Measurements from ENCODE around the gene PGAP1. TPM values are rescaled to one million over a fixed set of nuclear protein-coding genes. Genes with fewer than 3 reads are reported as not detected.

Gene PGAP1
- total RNA-seq, 1 experiment from 2014 or later = 21.0 TPM

GRCh38 chr2:196836440-196836839 is 90.1 kb downstream of the PGAP1 start:
- TF ChIP-seq, protein P1, sequence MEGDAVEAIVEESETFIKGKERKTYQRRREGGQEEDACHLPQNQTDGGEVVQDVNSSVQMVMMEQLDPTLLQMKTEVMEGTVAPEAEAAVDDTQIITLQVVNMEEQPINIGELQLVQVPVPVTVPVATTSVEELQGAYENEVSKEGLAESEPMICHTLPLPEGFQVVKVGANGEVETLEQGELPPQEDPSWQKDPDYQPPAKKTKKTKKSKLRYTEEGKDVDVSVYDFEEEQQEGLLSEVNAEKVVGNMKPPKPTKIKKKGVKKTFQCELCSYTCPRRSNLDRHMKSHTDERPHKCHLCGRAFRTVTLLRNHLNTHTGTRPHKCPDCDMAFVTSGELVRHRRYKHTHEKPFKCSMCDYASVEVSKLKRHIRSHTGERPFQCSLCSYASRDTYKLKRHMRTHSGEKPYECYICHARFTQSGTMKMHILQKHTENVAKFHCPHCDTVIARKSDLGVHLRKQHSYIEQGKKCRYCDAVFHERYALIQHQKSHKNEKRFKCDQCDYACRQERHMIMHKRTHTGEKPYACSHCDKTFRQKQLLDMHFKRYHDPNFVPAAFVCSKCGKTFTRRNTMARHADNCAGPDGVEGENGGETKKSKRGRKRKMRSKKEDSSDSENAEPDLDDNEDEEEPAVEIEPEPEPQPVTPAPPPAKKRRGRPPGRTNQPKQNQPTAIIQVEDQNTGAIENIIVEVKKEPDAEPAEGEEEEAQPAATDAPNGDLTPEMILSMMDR (conservative IDR thresholded peaks at IDR 0.05) = no peak
- H3K27me3 ChIP-seq (ENCODE audit: insufficient read depth, low read length) = no peaks in the 10 kb centered on the region

More at GRCh38 chr2:196836440-196836839, 90.1 kb downstream of the PGAP1 start:
- Mint-ChIP-seq H3K4me1 (no peaks in the 10 kb centered on the region), H3K27ac (no peak overlapping the region), H3K9me3 (no peaks in the 10 kb centered on the region), H3K36me3 (ENCODE audit: insufficient read depth in 1 of 3, low read depth in 3 of 3) (peaks cover 4 to 22% (median 8%) of the 10 kb centered on the region in 3 experiments; a peak in 5 of 7 replicates), H3K4me3 (no peak overlapping the region), H3K27me3 (ENCODE audit: low read depth) (no peaks in the 10 kb centered on the region)
- Histone ChIP-seq H3K23ac (ENCODE audit: insufficient read length, low read depth, low read length) (no peak overlapping the region), H3K23me2 (ENCODE audit: insufficient read length, low read depth, low read length, poor library complexity, severe bottlenecking) (no peaks in the 10 kb centered on the region), H3K79me2 (ENCODE audit: insufficient read depth, low read length) (no peaks in the 10 kb centered on the region), H2BK12ac (ENCODE audit: insufficient read length, low read depth, low read length) (no peak overlapping the region), H4K8ac (replicated peaks; ENCODE audit: insufficient read length, low read depth, low read length) (no peak overlapping the region), H2BK20ac (ENCODE audit: low read depth, low read length, poor library complexity, severe bottlenecking) (no peak overlapping the region), H2BK15ac (ENCODE audit: low read depth, low read length) (no peak overlapping the region), H3K4me2 (ENCODE audit: insufficient read depth, insufficient read length, low read length) (no peak overlapping the region), H3K14ac (ENCODE audit: insufficient read depth, low read length) (no peak overlapping the region), H3K9me3 (ENCODE audit: control insufficient read depth, low read depth, low read length) (no peaks in the 10 kb centered on the region), H2AFZ (ENCODE audit: low read length) (no peak overlapping the region), H2BK120ac (ENCODE audit: low read depth, low read length, poor library complexity, severe bottlenecking) (no peak overlapping the region), H4K5ac (ENCODE audit: insufficient read length, low read depth, low read length) (no peak overlapping the region), H3T11ph (ENCODE audit: low read length) (no peak overlapping the region), H3K56ac (ENCODE audit: insufficient read length, low read depth, low read length) (no peak overlapping the region), H4K91ac (ENCODE audit: insufficient read length, low read depth, low read length) (no peak overlapping the region), H3K4me1 (ENCODE audit: insufficient read depth, low read length) (no peaks in the 10 kb centered on the region), H2BK5ac (ENCODE audit: insufficient read length, low read length) (no peak overlapping the region), H3K27ac (ENCODE audit: insufficient read length, low read depth, low read length) (no peak overlapping the region), H2AK5ac (ENCODE audit: insufficient read length, low read length) (no peak overlapping the region), H4K20me1 (ENCODE audit: control insufficient read depth, insufficient read depth, insufficient read length) (no peaks in the 10 kb centered on the region), H3K4ac (ENCODE audit: low read depth, low read length) (no peak overlapping the region), H3K9ac (ENCODE audit: extremely low read depth, insufficient read length, low read length) (no peak overlapping the region), H3K79me1 (ENCODE audit: insufficient read depth, low read depth, low read length, poor library complexity, severe bottlenecking) (no peaks in the 10 kb centered on the region), H3K18ac (ENCODE audit: insufficient read length, low read depth, low read length) (no peak overlapping the region)
- DNase-seq = no peak
